OCI-LY7 (cell line): ENCODE data around the gene GCH1. TPM values are rescaled to one million over a fixed set of nuclear protein-coding genes. Genes with fewer than 3 reads are reported as not detected.

Source experiments
- BruUV-seq: library from RNA; stranded (reverse); fragments of 400-500 nt; replicated peaks from 2 replicates; lab custom pipeline; 2021; lab: Mats Ljungman, UMichigan
- CTCF ChIA-PET: fragments of 300-600 bp; sonication (Branson Sonifier 250); formaldehyde crosslinking; loops from one replicate; lab custom pipeline; 2022; ENCODE audit warnings: antibody characterized with exemption; ENCODE audit not compliant: unreplicated experiment; lab: Charles Lee
- POLR2A ChIA-PET: fragments of 300-600 bp; sonication (Branson Sonifier 250); formaldehyde crosslinking; loops from one replicate; lab custom pipeline; 2022; ENCODE audit warnings: antibody characterized with exemption; lab: Charles Lee
- DNase-seq: peaks from one replicate; pipeline ENCODE4 v3.0.0-alpha.2; 2015; ENCODE audit warnings: low spot score
- H2AFZ ChIP-seq: fragments of 200-600 bp; sonication (generic), shearing (Covaris generic); 2 replicates; pipeline ENCODE4 v1.6.1; 2014; ENCODE audit warnings: mild to moderate bottlenecking, antibody characterized with exemption, low read length, moderate library complexity
- H3K27ac ChIP-seq: fragments of 200-600 bp; sonication (generic); 2 replicates; pipeline ENCODE4 v1.5.1; 2014; ENCODE audit warnings: mixed run types, low read depth, mild to moderate bottlenecking, moderate library complexity, low read length, inconsistent platforms; ENCODE audit not compliant: poor library complexity, severe bottlenecking
- H3K36me3 ChIP-seq: fragments of 200-600 bp; sonication (generic); 2 replicates; pipeline ENCODE4 v1.6.1; 2014; ENCODE audit warnings: mild to moderate bottlenecking, antibody characterized with exemption, low read length, moderate library complexity, mixed read lengths; ENCODE audit not compliant: insufficient read depth
- H3K4me1 ChIP-seq: fragments of 200-600 bp; sonication (generic); 2 replicates; pipeline ENCODE4 v1.5.1; 2014; ENCODE audit warnings: mild to moderate bottlenecking, low read length; ENCODE audit not compliant: insufficient read depth, poor library complexity, severe bottlenecking
- H3K4me2 ChIP-seq: fragments of 200-600 bp; sonication (generic); 2 replicates; pipeline ENCODE4 v1.6.1; 2014; ENCODE audit warnings: mild to moderate bottlenecking, low read length
- H3K4me3 ChIP-seq: fragments of 200-600 bp; sonication (generic); 2 replicates; pipeline ENCODE4 v1.5.1; 2014; ENCODE audit warnings: mild to moderate bottlenecking, low read depth, low read length; ENCODE audit not compliant: poor library complexity, severe bottlenecking
- H3K79me2 ChIP-seq: fragments of 200-600 bp; sonication (generic); 2 replicates; pipeline ENCODE4 v1.6.1; 2016; ENCODE audit warnings: low read depth, mild to moderate bottlenecking, low read length, moderate library complexity, mixed read lengths; ENCODE audit not compliant: insufficient read depth
- H3K9me2 ChIP-seq: fragments of 200-600 bp; sonication (generic); 2 replicates; pipeline ENCODE4 v1.6.1; 2016; ENCODE audit warnings: mild to moderate bottlenecking, low read length, mixed read lengths; ENCODE audit not compliant: insufficient read depth
- H3K9me3 ChIP-seq: fragments of 200-600 bp; sonication (generic); 2 replicates; pipeline ENCODE4 v1.6.1; 2014; ENCODE audit warnings: mild to moderate bottlenecking, mixed run types, low read length, mixed read lengths
- H4K20me1 ChIP-seq: fragments of 200-600 bp; sonication (generic); 2 replicates; pipeline ENCODE4 v1.6.1; 2014; ENCODE audit warnings: mild to moderate bottlenecking, antibody characterized with exemption, low read length, moderate library complexity, mixed read lengths; ENCODE audit not compliant: insufficient read depth
- CTCF ChIP-seq: fragments of 200-600 bp; sonication (generic); conservative IDR thresholded peaks from 2 replicates; pipeline ENCODE4 v1.5.1; 2014; ENCODE audit warnings: mild to moderate bottlenecking, antibody characterized with exemption, low read length, moderate library complexity, mixed read lengths
- EZH2phosphoT487 ChIP-seq: fragments of 200-600 bp; sonication (generic); IDR thresholded peaks from 2 replicates; pipeline ENCODE4 v1.6.1; 2018; ENCODE audit warnings: low read depth, borderline replicate concordance, mild to moderate bottlenecking, mixed run types, antibody characterized with exemption, low read length, moderate library complexity, mixed read lengths
- intact Hi-C: fragments of 100-400 bp; cut with micrococcal nuclease; formaldehyde crosslinking; loops from one replicate; pipeline ENCODE4 v1.10.0; 2022; ENCODE audit not compliant: unreplicated experiment
- total RNA-seq, 2 experiments: library from RNA; depleted of rRNA in 1 of 2; stranded (reverse); fragments of >200 nt in 1 of 2; shearing (Covaris generic) in 1 of 2; gene quantifications; 2 replicates each; pipeline ENCODE4 v1.2.3, GENCODE V29; 2014 to 2022

Gene GCH1
- total RNA-seq, 2 experiments from 2014 or later, result 14.7 to 22.5 TPM

- no peaks in the 10 kb centered on the region for H3K9me3 ChIP-seq
- H3K79me2 ChIP-seq, result no peaks in the 10 kb centered on the region
- no peaks in the 10 kb centered on the region for H4K20me1 ChIP-seq
- ChIA-PET CTCF (no interaction called here), POLR2A (no interaction called here)
- H3K36me3 ChIP-seq, result no peaks in the 10 kb centered on the region
- H2AFZ ChIP-seq, result no peak overlapping the region
- H3K27ac ChIP-seq, result no peak overlapping the region
- H3K4me3 ChIP-seq, result no peak overlapping the region
- BruUV-seq, result no TSS peak
- no peaks in the 10 kb centered on the region for H3K9me2 ChIP-seq
- no peak for DNase-seq
- intact Hi-C loops, result no loop called here
- TF ChIP-seq CTCF (no peak), EZH2phosphoT487 (no peak)
- H3K4me2 ChIP-seq, result no peak overlapping the region
- H3K4me1 ChIP-seq, result no peaks in the 10 kb centered on the region
Measured at GRCh38 chr14:54807428-54807827, 95.2 kb downstream of the GCH1 start.

GRCh38 chr14:54806616-54807015, 96.0 kb downstream of the GCH1 start:
- Histone ChIP-seq H3K27ac (no peak overlapping the region), H3K4me3 (no peak overlapping the region), H2AFZ (no peak overlapping the region), H3K9me2 (no peaks in the 10 kb centered on the region), H3K4me2 (no peak overlapping the region), H3K9me3 (no peaks in the 10 kb centered on the region), H3K79me2 (no peaks in the 10 kb centered on the region), H3K36me3 (no peaks in the 10 kb centered on the region), H3K4me1 (no peaks in the 10 kb centered on the region), H4K20me1 (no peaks in the 10 kb centered on the region)
- TF ChIP-seq EZH2phosphoT487, result no peak
- no peak for TF ChIP-seq CTCF
- intact Hi-C loops, result loop anchor here (1.0 kb wide), 2 partner anchors 24 to 242 kb away; no protein-coding TSS in a partner anchor
- no TSS peak for BruUV-seq
- POLR2A ChIA-PET, result no interaction called here
- DNase-seq, result no peak
- CTCF ChIA-PET, result no interaction called here

- peak overlapping the region; percentile 50; the same call in 1 of the 2 replicates for H2AFZ ChIP-seq
- POLR2A ChIA-PET, result interaction anchor here (0.8 kb wide), 1 partner anchor 14 kb away, joined by 3 read pairs; no protein-coding TSS in a partner anchor
- BruUV-seq, result no TSS peak
- H3K36me3 ChIP-seq, result no peaks in the 10 kb centered on the region
- no peak overlapping the region for H3K4me3 ChIP-seq
- H3K27ac ChIP-seq, result no peak overlapping the region
- TF ChIP-seq CTCF (peak; percentile 93), EZH2phosphoT487 (no peak)
- H4K20me1 ChIP-seq, result no peaks in the 10 kb centered on the region
- 0 out of 2 replicates have a peak overlapping the region, but pooled peaks have one; percentile 13 for H3K4me2 ChIP-seq
- no peaks in the 10 kb centered on the region for H3K79me2 ChIP-seq
- H3K9me3 ChIP-seq, result no peaks in the 10 kb centered on the region
- H3K4me1 ChIP-seq, result no peaks in the 10 kb centered on the region
- CTCF ChIA-PET, result no interaction called here
- DNase-seq, result peak; percentile 75
- intact Hi-C loops, result loop anchor here (1.0 kb wide), 2 partner anchors 23 to 241 kb away; no protein-coding TSS in a partner anchor
- no peaks in the 10 kb centered on the region for H3K9me2 ChIP-seq
Measured at GRCh38 chr14:54805445-54806322, 96.9 kb downstream of the GCH1 start.
